Mesothelial cell of epicardium (in vitro differentiated cells): ENCODE data around the gene DNM2. TPM values are rescaled to one million over a fixed set of nuclear protein-coding genes. Genes with fewer than 3 reads are reported as not detected.
"Not testable (repeated sequence)": the region's sequence is repeated elsewhere in the genome, so short reads cannot be mapped to it uniquely, and the experiment has no call there.

Experiments used
- DNase-seq, 2 experiments: peaks; one replicate each; pipeline ENCODE4 v3.0.0; 2021; ENCODE audit warnings: low spot score in 2 of 2; ENCODE audit not compliant: unreplicated experiment in 2 of 2
- H3K27ac Mint-ChIP-seq: 2 replicates; pipeline ENCODE4 v1.8.0; 2021; ENCODE audit warnings: mixed read lengths
- H3K27me3 Mint-ChIP-seq: 2 replicates; pipeline ENCODE4 v1.8.0; 2021; ENCODE audit warnings: low read depth, mixed read lengths
- H3K36me3 Mint-ChIP-seq: 2 replicates; pipeline ENCODE4 v1.8.0; 2021; ENCODE audit warnings: mixed read lengths
- H3K4me1 Mint-ChIP-seq: 2 replicates; pipeline ENCODE4 v1.8.0; 2021; ENCODE audit warnings: mixed read lengths
- H3K4me3 Mint-ChIP-seq: 2 replicates; pipeline ENCODE4 v1.8.0; 2021; ENCODE audit warnings: mild to moderate bottlenecking, moderate library complexity, mixed read lengths
- H3K9me3 Mint-ChIP-seq: 2 replicates; pipeline ENCODE4 v1.8.0; 2021; ENCODE audit warnings: mixed read lengths
- CTCF ChIP-seq: fragments of 200-600 bp; sonication (generic); IDR thresholded peaks from one replicate; pipeline ENCODE4 v1.5.0; 2021; ENCODE audit warnings: antibody characterized with exemption; ENCODE audit not compliant: unreplicated experiment
- total RNA-seq: library from RNA; stranded (reverse); gene quantifications from 3 replicates; pipeline ENCODE4 v1.2.1, GENCODE V29; 2021

Gene DNM2
- 126 to 128 TPM (median 128 TPM) in 3 replicates for total RNA-seq

GRCh38 chr19:10717356-10718204, at the start of gene DNM2:
Gene DNM2 (plus strand): TSS chr19:10718079. CDS start chr19:10718243, 164 bp downstream.
- H3K4me3 Mint-ChIP-seq, result peak within 1 kb of the TSS; percentile 91
- H3K9me3 Mint-ChIP-seq, result no peaks in the 10 kb centered on the region
- DNase-seq, result peak; percentile 93 to 99
- no peaks in the 10 kb centered on the region for H3K27me3 Mint-ChIP-seq
- peak; percentile 84 for TF ChIP-seq CTCF
- H3K36me3 Mint-ChIP-seq, result peaks cover 5% of the 10 kb centered on the region
- H3K27ac Mint-ChIP-seq, result peak within 1 kb of the TSS; percentile 93
- H3K4me1 Mint-ChIP-seq, result peaks cover 13% of the 10 kb centered on the region

DNA sequence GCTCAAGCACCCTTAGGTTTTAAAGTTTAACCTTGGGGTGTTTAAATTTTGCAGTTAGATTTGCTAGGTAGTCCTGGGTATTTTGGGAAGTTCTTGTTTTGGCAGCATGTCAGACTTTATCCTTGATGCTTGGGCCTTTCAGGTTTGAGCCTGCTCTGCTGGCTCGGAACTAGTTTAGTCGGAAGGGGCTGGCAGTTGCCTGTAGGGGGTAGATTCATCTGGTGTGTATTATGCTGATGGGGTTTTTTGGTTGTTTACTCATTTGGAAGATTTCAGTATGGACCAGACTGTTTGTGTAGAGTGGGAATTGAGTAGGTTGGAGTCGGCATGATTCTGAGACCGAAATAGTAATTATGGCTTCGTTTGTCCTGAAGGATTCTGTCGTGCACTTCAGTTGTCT, 48.6 kb upstream of the DNM2 start:
- H3K27me3 Mint-ChIP-seq, result no peaks in the 10 kb centered on the region
- TF ChIP-seq CTCF, result no peak
- DNase-seq, result no peak
- peak overlapping the region; percentile 15 for H3K27ac Mint-ChIP-seq
- H3K36me3 Mint-ChIP-seq, result peaks cover 22% of the 10 kb centered on the region
- H3K4me3 Mint-ChIP-seq, result no peak overlapping the region
- no peaks in the 10 kb centered on the region for H3K9me3 Mint-ChIP-seq
- peaks cover 2% of the 10 kb centered on the region for H3K4me1 Mint-ChIP-seq

DNA sequence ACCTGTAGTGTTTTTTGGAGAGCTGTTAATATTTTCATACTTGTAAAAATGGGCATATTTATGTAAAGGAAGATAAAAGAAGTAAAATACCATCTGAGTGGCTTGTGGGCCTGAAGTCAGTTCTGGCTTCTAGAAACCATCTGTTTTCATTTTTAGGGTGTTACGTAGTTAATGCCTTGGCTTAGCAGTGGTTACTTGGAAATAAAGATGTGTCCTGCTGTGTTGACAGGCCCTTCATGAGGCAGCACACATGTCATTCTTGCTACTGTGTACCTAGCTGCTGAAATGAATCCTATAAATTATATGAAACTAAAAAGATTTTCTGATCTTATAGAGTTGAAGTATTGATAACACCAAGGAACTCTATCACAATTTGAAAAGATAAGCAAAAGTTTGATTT, 47.7 kb upstream of the DNM2 start:
- no peak overlapping the region for H3K4me3 Mint-ChIP-seq
- DNase-seq, result no peak
- H3K9me3 Mint-ChIP-seq, result no peaks in the 10 kb centered on the region
- no peaks in the 10 kb centered on the region for H3K27me3 Mint-ChIP-seq
- H3K27ac Mint-ChIP-seq, result peak overlapping the region; percentile 30
- peaks cover 23% of the 10 kb centered on the region for H3K36me3 Mint-ChIP-seq
- no peak for TF ChIP-seq CTCF
- H3K4me1 Mint-ChIP-seq, result peaks cover 2% of the 10 kb centered on the region

DNA sequence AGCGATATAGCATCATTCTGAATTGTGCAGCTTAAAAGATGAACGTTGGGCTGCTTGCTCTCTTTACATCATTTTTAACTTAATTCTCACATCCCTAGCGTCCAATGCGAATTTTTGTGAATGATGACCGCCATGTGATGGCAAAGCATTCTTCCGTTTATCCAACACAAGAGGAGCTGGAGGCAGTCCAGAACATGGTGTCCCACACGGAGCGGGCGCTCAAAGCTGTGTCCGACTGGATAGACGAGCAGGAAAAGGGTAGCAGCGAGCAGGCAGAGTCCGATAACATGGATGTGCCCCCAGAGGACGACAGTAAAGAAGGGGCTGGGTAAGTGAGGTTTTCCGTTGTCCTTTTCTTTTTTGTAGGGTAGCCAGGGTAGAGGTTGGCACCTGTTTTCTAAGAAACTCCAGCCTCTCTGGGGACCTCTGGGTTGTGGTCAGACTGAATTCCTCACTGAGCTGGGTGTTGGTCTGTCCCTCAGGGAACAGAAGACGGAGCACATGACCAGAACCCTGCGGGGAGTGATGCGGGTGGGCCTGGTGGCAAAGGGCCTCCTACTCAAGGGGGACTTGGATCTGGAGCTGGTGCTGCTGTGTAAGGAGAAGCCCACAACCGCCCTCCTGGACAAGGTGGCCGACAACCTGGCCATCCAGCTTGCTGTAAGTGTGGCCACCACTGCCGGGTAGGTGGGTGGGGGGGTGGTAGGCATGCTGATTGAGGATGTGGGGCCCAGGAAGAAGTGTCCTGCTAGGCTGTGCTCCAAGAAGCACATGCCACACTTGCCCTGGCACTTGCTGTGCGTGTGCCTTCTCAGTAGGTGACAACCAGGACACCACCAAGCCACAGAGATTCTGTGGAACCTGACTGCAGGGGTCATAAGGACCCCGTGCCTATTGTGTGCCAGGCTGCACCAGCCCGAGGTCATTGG, 46.7 kb upstream of the DNM2 start:
- Mint-ChIP-seq H3K27ac (no peak overlapping the region), H3K4me1 (peaks cover 2% of the 10 kb centered on the region), H3K36me3 (peaks cover 23% of the 10 kb centered on the region), H3K9me3 (no peaks in the 10 kb centered on the region), H3K4me3 (no peak overlapping the region), H3K27me3 (no peaks in the 10 kb centered on the region)
- DNase-seq, result no peak
- TF ChIP-seq CTCF, result no peak

GRCh38 chr19:10671922-10672321, 46.0 kb upstream of the DNM2 start:
- H3K4me3 Mint-ChIP-seq, DNase-seq, H3K27ac Mint-ChIP-seq, H3K4me1 Mint-ChIP-seq, H3K9me3 Mint-ChIP-seq, H3K27me3 Mint-ChIP-seq: not testable (repeated sequence)
- peaks cover 26% of the 10 kb centered on the region for H3K36me3 Mint-ChIP-seq

- not testable (repeated sequence) for H3K4me3 Mint-ChIP-seq, H3K9me3 Mint-ChIP-seq, H3K27ac Mint-ChIP-seq, H3K4me1 Mint-ChIP-seq, DNase-seq, H3K27me3 Mint-ChIP-seq
- H3K36me3 Mint-ChIP-seq, result peaks cover 35% of the 10 kb centered on the region
These were observed 42.7 kb upstream of the DNM2 start for GRCh38 chr19:10675214-10675613.
